ENCODE results near the gene PICALM. TPM values are rescaled to one million over a fixed set of nuclear protein-coding genes. Genes with fewer than 3 reads are reported as not detected.
A peak's percentile ranks its signal among the peaks of the same experiment; 100 is the strongest.
"Not testable (repeated sequence)": the region's sequence is repeated elsewhere in the genome, so short reads cannot be mapped to it uniquely, and the experiment has no call there.

The PICALM gene
- polyA plus RNA-seq (ENCODE audit: insufficient read length in 3 of 3), result 100 to 1,000 TPM; 227 to 296 (median 288) TPM
- long read RNA-seq, donor 1, transcript PICALM-219 (20 exons, 3,474 nt), result major isoform, 9 of 41 reads
- long read RNA-seq, donor 1, transcript PICALM-205 (3 exons, 738 nt), result minor isoform, 7 of 41 reads
- long read RNA-seq, donor 1, partial matches to known transcripts, result 17 of 41 reads
- long read RNA-seq, donor 1, other reads (novel, unspliced or antisense), result 6 of 41 reads
- long read RNA-seq, donor 2, transcript PICALM-205 (3 exons, 738 nt), result major isoform, 10 of 19 reads
- long read RNA-seq, donor 2, partial matches to known transcripts, result 5 of 19 reads
- long read RNA-seq, donor 2, other reads (novel, unspliced or antisense), result 0 of 19 reads
- long read RNA-seq, donor 3, transcript PICALM-205 (3 exons, 738 nt), result minor isoform, 9 of 39 reads
- long read RNA-seq, donor 3, transcript PICALM-219 (20 exons, 3,474 nt), result major isoform, 14 of 39 reads
- long read RNA-seq, donor 3, partial matches to known transcripts, result 7 of 39 reads
- long read RNA-seq, donor 3, other reads (novel, unspliced or antisense), result 8 of 39 reads
- long read RNA-seq, donor 4, transcript PICALM-205 (3 exons, 738 nt), result minor isoform, 8 of 32 reads
- long read RNA-seq, donor 4, transcript PICALM-219 (20 exons, 3,474 nt), result major isoform, 14 of 32 reads
- long read RNA-seq, donor 4, partial matches to known transcripts, result 5 of 32 reads
- long read RNA-seq, donor 4, other reads (novel, unspliced or antisense), result 5 of 32 reads
- long read RNA-seq, donor 5, result 0 reads
- long read RNA-seq, donor 6, transcript PICALM-205 (3 exons, 738 nt), result major isoform, 11 of 21 reads
- long read RNA-seq, donor 6, transcript PICALM-219 (20 exons, 3,474 nt), result minor isoform, 10 of 21 reads
- long read RNA-seq, donor 6, partial matches to known transcripts, result 0 of 21 reads
- long read RNA-seq, donor 6, other reads (novel, unspliced or antisense), result 0 of 21 reads
- long read RNA-seq, donor 7, transcript PICALM-205 (3 exons, 738 nt), result minor isoform, 8 of 44 reads
- long read RNA-seq, donor 7, transcript PICALM-219 (20 exons, 3,474 nt), result major isoform, 15 of 44 reads
- long read RNA-seq, donor 7, partial matches to known transcripts, result 13 of 44 reads
- long read RNA-seq, donor 7, other reads (novel, unspliced or antisense), result 8 of 44 reads
- long read RNA-seq, donor 8, transcript PICALM-219 (20 exons, 3,474 nt), result minor isoform, 15 of 69 reads
- long read RNA-seq, donor 8, transcript PICALM-205 (3 exons, 738 nt), result major isoform, 20 of 69 reads
- long read RNA-seq, donor 8, partial matches to known transcripts, result 25 of 69 reads
- long read RNA-seq, donor 8, other reads (novel, unspliced or antisense), result 9 of 69 reads
- long read RNA-seq, donor 9, transcript PICALM-205 (3 exons, 738 nt), result minor isoform, 5 of 22 reads
- long read RNA-seq, donor 9, transcript PICALM-219 (20 exons, 3,474 nt), result major isoform, 8 of 22 reads
- long read RNA-seq, donor 9, partial matches to known transcripts, result 0 of 22 reads
- long read RNA-seq, donor 9, other reads (novel, unspliced or antisense), result 8 of 22 reads
- long read RNA-seq, donor 10, transcript PICALM-205 (3 exons, 738 nt), result major isoform, 12 of 29 reads
- long read RNA-seq, donor 10, transcript PICALM-219 (20 exons, 3,474 nt), result minor isoform, 10 of 29 reads
- long read RNA-seq, donor 10, partial matches to known transcripts, result 0 of 29 reads
- long read RNA-seq, donor 10, other reads (novel, unspliced or antisense), result 5 of 29 reads
- long read RNA-seq, donor 11, partial matches to known transcripts, result 7 of 13 reads
- long read RNA-seq, donor 11, other reads (novel, unspliced or antisense), result 0 of 13 reads
- long read RNA-seq, donor 12, transcript PICALM-219 (20 exons, 3,474 nt), result major isoform, 6 of 10 reads
- long read RNA-seq, donor 12, partial matches to known transcripts, result 0 of 10 reads
- long read RNA-seq, donor 12, other reads (novel, unspliced or antisense), result 0 of 10 reads
- long read RNA-seq, donor 13, result 0 reads
- long read RNA-seq, donor 14, transcript PICALM-205 (3 exons, 738 nt), result major isoform, 5 of 20 reads
- long read RNA-seq, donor 14, partial matches to known transcripts, result 6 of 20 reads
- long read RNA-seq, donor 14, other reads (novel, unspliced or antisense), result 5 of 20 reads
- long read RNA-seq, donor 15, transcript PICALM-205 (3 exons, 738 nt), result major isoform, 5 of 13 reads
- long read RNA-seq, donor 15, partial matches to known transcripts, result 5 of 13 reads
- long read RNA-seq, donor 15, other reads (novel, unspliced or antisense), result 0 of 13 reads
- long read RNA-seq, donor 16, transcript PICALM-205 (3 exons, 738 nt), result minor isoform, 16 of 107 reads
- long read RNA-seq, donor 16, transcript PICALM-219 (20 exons, 3,474 nt), result major isoform, 31 of 107 reads
- long read RNA-seq, donor 16, partial matches to known transcripts, result 58 of 107 reads
- long read RNA-seq, donor 16, other reads (novel, unspliced or antisense), result 0 of 107 reads

DNA sequence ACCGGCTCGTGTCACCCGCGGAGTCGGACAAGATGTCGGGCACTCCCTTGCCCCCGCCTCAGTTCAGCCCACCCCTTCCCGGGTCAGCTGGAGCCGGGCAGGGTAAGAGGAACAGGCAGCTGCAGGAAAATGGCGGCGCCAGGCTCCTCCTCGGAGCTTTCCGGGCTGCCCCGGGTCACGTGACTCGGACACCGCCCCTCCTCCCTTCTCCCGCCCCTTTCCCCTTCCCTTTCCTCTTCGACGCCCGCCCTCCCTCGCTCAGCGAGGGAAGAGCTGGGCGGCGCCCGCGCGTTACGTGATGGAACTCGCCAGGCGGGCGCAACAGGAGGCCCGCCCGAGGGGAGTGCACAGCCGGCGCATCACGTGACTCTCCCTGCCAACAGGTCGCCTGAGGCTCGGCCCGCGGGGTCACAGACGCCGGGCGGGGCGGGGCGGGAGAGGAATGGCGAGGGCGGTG is at the start of gene PICALM:
TSS of gene PICALM (minus strand) at position 134 of the 457 bp plus-strand sequence. CDS start 304 bp downstream, outside the sequence.
- DNase-seq (ENCODE audit: extremely low read depth in 1 of 11, low read depth in 9 of 11, low spot score in 4 of 11), result peak; percentile 95 to 99 (median 97)

DNA sequence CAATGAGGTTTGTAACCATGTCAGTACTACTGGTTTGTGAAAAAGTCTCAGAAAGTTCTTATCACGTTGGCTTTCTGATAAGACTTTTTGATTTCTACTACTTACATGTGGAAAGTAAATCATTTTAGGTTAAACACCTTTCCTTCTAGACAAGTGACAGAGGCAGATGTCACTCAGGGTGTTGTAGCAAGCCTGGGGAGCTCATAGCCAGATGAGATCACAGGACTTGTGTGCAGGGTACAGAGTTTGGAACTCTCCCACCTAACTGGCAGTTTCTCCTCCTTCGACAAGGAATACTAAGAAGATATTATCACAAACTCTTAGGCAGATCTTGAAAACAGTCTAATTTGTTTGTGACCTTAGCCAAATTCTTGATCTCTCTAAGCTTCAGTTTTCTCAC is 49.4 kb upstream of the PICALM start:
- DNase-seq (ENCODE audit: extremely low read depth in 1 of 11, low read depth in 9 of 11, low spot score in 4 of 11), result no peak

DNA sequence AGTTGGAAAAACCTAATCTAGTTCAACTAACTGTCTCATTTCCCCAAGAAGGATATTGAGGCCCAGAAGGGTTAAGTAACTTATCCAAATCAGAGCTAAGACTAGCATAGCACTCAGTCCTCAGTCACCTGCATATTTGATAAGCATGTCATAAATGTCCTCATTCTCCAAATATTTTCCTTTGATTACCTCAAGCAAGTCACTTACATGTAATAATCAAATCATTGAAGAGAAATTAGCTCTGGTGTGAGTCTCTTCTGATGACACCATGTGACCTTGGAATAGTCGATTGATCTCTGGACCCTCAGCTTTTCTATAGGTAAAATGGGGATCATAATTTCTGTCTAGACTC is 48.8 kb upstream of the PICALM start:
- no peak for DNase-seq (ENCODE audit: extremely low read depth in 1 of 11, low read depth in 9 of 11, low spot score in 4 of 11)

DNA sequence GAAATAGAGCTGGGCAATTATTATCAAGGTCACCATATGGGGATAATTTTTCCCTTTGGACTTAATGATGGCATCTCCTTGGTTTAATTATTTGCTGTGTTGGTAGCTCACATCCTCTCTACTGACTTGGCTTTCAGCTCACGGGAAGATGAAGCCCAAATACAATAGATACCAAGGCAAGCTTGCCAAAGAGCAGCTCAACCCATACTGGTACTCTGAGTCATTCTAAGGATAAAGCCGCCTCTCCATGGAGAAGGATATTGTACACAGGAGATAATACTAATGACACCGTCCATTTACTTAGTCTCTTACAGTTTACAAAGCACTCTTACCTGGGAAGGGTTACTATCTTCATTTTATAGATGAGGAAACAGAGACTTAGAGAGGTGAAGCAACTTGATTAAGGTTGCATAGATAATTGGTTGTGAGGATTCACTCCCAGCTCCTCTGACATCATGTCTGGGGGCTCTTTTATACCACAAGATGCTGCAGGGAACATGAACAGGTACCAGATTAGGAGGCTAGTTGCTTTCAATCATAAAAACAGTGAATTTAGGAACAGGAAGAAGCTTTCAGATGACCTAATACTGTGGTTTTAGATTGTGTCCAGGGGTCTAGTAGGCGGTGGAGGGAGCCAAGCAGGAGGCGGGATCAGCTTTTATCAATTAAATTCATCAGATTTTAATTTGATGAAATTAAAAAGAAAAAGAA is 48.3 kb upstream of the PICALM start:
- no peak for DNase-seq (ENCODE audit: extremely low read depth in 1 of 11, low read depth in 9 of 11, low spot score in 4 of 11)

- no peak for DNase-seq (ENCODE audit: extremely low read depth in 1 of 11, low read depth in 9 of 11, low spot score in 4 of 11)
Observed at GRCh38 chr11:86116386-86116726, 47.5 kb upstream of the PICALM start.

DNA sequence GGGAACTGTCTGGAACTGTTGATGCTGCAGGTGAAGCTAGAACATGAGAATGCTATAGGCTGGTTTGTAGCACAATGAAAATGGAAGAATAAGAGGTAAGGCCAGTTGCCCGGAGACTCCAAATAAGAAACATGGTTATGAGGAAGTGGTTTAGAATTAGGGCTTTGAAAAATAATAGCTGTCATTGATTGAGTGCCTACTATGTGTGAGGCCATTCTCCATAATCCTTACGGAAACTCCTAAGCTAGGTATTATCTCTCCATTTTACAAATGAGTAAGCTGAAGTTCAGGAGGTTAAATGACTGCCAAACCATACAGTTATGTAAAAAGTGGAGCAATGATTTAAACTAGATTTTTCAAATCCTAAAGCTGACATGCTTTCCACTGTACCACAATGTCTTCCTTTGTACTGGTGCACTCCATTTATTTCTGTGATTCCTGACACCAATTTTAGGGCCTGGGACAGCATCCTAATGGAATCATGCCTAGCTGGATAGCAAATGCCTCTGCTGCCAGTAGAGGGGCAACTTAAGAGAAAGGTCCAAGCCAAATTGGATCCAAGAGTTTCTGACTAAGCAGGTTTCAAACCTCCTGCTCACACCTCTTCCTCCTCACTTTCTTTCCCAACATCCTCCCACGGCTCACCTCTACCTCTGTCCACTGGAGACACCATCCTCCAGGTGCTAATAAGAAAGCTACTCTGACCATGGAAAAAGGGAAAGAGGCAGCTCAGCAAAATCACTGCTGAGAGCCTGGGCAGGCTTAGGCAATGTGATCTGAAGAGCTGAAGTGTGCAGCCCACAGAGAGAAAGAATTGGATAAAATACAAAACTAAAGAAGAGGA is 46.9 kb upstream of the PICALM start:
- DNase-seq (ENCODE audit: extremely low read depth in 1 of 11, low read depth in 9 of 11, low spot score in 4 of 11), result no peak

DNA sequence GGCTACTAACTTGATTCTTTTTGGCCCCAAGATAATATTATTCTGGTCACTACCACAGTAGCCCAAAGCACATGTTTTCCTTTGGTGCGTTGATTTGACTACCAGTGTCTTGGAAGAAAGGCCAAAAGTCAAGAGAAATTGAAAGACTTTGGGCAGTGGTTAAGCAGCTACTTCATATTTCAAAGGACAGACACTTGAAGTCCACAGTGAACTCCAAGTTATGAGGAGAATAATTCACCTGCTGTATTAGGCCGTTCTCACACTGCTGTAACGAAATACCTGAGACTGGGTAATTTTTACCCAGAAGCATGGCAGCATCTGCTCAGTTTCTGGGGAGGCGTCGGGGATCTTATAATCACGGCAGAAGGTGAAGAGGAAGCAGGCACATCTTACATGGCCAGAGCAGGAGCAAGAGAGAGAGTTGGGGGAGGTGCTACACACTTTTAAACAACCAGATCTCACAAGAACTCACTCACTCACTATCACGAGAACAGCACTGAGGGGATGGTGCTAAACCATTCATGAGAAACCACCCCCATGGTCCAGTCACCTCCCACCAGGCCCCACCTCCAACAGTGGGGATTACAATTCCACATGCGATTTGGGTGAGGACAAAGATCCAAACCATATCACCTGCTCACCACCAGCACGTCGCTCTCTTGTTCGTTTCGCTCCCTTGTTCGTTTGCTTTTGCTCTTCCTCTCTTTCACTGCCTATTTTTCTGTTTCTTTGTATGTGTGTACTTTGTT is 40.2 kb upstream of the PICALM start:
- no peak for DNase-seq (ENCODE audit: extremely low read depth in 1 of 11, low read depth in 9 of 11, low spot score in 4 of 11)

DNA sequence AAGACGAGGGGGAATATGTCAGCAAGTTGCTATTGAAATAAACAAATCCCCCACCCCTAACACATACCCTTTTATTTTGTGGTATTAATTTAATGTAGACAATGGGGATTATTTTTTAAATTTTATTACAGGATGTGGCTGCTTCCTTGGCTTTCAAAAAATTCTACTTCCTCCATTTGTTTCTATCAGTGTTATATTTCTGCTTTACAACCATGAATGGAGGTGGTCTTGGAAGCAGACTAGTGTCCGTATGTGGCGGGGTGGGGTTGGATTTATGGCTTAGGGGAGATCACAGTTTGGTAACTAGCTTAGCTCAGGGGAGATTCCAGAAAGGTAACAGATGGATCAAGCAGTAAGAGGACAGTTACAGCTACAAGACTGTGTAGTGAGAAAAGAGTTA is 39.3 kb upstream of the PICALM start:
- DNase-seq (ENCODE audit: extremely low read depth in 1 of 11, low read depth in 9 of 11, low spot score in 4 of 11), result no peak

DNA sequence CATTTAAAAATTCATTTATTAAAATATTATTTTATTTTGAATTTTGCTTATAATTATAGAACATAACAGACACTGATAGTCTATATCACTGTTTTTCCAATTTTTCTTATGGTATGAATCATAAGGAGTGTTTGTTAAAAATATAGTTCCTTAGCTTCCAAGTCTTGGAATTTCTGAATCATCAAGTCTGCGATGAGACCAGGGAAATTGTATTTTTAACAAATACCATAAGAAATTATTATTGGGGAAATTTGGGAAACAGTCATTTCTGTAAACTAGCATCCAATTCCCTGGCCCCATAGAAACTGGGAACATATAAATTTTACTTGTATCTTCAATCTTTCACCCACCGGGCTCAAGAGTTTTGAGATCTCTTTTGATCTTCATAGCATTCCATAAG is 38.0 kb upstream of the PICALM start:
- DNase-seq (ENCODE audit: extremely low read depth in 1 of 11, low read depth in 9 of 11, low spot score in 4 of 11), result no peak

GRCh38 chr11:86106031-86106430 is 37.1 kb upstream of the PICALM start:
- DNase-seq (ENCODE audit: extremely low read depth in 1 of 11, low read depth in 9 of 11, low spot score in 4 of 11), result not testable (repeated sequence)

- DNase-seq (ENCODE audit: extremely low read depth in 1 of 11, low read depth in 9 of 11, low spot score in 4 of 11), result not testable (repeated sequence)
Observed at GRCh38 chr11:86105601-86106000, 36.7 kb upstream of the PICALM start.

- DNase-seq (ENCODE audit: extremely low read depth in 1 of 11, low read depth in 9 of 11, low spot score in 4 of 11), result no peak
Observed at GRCh38 chr11:86103808-86104207, 34.9 kb upstream of the PICALM start.

- DNase-seq (ENCODE audit: extremely low read depth in 1 of 11, low read depth in 9 of 11, low spot score in 4 of 11), result no peak
Observed at GRCh38 chr11:86101941-86102407, 33.1 kb upstream of the PICALM start.

DNA sequence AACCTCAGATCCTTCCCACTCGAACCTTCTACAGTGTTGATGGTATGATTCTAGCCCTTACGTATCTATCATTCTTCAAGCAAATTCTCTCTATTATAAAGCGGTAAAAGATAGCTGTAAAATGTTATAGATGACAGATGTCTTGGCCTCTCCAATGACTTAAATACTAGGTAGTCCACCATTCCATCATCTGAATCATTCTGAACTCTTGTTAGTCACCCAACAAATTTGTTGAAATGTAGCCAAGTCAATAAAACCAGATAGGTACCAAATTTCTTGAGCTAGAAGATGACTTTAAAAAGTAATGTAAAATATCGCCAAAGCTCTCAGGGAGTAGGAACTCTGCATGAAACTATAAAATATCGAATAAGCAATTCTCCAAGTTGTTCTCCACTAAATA is 32.6 kb upstream of the PICALM start:
- DNase-seq (ENCODE audit: extremely low read depth in 1 of 11, low read depth in 9 of 11, low spot score in 4 of 11), result no peak

- no peak for DNase-seq (ENCODE audit: extremely low read depth in 1 of 11, low read depth in 9 of 11, low spot score in 4 of 11)
Observed at GRCh38 chr11:86099874-86100273, 31.0 kb upstream of the PICALM start.
